NCI-H2171 (cell line): ENCODE data around the gene COBL.
A peak's percentile ranks its signal among the peaks of the same experiment; 100 is the strongest.

ENCODE experiments used
- DNase-seq: peaks from one replicate; lab custom pipeline; 2025; lab: John Stamatoyannopoulos, UW

COBL gene

DNA sequence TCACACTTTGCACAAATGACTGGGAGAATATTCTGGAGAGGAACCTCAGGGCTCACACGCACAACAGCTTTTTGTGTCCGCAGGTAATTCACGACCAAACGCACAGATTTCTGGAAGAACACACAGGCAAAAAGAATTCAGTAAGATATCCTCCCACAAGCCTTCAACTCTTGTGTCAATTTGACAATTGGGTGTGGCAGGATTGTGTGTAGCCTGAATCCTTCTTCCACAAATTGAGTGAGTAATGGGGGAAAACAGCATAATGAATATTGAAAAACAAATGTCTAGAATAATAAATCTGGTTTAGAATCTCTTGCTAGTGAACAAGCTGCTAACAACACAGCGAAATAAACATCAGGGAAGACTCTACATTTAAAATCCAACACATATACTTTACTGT is 125.6 kb downstream of the COBL start:
- DNase-seq = no peak

GRCh38 chr7:51189777-51190176 is 126.8 kb downstream of the COBL start:
- no peak for DNase-seq

GRCh38 chr7:51188987-51189386 is 127.6 kb downstream of the COBL start:
- no peak for DNase-seq

GRCh38 chr7:51187941-51188340 is 128.7 kb downstream of the COBL start:
- peak; percentile 31 for DNase-seq

DNA sequence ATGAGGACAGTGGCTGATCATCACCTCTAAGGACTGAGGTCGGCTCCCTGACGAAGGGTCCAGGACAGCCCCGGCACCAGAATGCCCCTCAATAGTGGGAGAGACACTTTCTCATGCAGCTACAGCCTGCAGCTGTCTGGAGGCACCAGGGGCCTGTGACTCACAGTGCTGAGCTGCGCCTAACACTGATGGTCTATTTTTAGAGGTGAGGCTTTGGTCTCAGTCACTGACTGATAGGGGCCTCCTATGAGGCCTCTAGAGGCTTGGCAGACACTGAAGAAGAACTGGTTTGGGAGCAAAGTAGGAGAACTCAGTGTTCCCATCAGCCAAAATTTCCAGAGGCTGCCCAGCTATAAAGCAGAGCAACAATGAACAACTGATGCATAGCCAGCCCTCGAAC is 130.1 kb downstream of the COBL start:
- DNase-seq = no peak

GRCh38 chr7:51182636-51183166 is 133.9 kb downstream of the COBL start:
- DNase-seq = no peak

- no peak for DNase-seq
Observed at GRCh38 chr7:51180092-51180491, 136.5 kb downstream of the COBL start.

DNA sequence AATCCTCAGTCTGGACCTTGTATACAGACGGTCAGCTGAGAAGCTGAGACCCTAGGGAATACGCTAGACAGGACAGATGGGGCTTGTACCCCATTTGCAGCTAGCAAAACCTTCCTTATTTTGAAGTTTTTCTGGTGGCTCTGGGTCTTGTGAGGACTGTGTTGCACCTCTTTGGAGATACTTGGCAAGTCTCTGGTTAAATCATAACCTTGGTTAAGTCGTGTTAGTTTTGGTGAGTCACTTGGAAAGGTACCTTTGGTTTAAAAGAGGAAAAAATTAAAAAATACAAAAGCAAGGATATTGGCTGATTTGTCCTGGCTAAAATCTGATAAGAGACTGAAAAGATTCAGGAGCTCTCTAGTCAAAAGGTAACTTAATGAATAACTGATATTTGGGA is 140.6 kb downstream of the COBL start:
- DNase-seq = no peak

DNA sequence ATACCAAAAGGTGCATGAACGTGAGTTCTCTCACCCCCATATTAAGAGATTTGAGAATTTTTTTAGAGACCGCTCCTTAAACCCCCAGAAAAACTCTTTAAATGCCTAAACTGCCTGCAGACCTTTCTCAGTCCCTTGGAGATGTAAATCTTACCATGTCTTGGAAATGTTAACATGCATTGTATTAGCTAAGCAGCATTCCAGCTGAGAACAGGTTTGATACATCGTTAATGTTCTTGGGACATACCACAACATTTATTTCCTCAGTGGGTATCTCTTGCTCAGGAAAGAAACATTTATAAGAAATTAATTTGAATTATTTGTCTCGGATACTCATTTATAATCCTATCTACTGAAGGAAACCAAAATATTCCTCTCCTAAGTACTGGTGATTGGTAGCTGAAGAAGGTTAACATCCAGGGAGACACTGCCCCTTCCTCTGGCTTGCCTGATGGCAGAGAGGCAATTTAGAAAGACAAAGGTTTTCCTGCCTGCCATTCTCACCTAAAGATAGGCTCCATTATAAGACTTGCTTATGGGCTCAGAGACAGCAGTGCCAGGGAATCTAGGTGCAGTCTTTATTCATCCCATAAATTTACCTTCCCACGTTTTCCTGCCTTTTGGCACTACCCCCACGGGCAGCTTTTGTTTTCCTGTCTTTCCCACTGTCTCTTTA is 141.2 kb downstream of the COBL start:
- DNase-seq = no peak

GRCh38 chr7:51165337-51165736 is 151.3 kb downstream of the COBL start:
- DNase-seq = no peak

GRCh38 chr7:51162724-51163329 is 153.8 kb downstream of the COBL start:
- DNase-seq = peak; percentile 70

- DNase-seq = no peak
Observed at GRCh38 chr7:51161937-51162336, 154.7 kb downstream of the COBL start.

GRCh38 chr7:51160990-51161615 is 155.5 kb downstream of the COBL start:
- DNase-seq = peak; percentile 63

DNA sequence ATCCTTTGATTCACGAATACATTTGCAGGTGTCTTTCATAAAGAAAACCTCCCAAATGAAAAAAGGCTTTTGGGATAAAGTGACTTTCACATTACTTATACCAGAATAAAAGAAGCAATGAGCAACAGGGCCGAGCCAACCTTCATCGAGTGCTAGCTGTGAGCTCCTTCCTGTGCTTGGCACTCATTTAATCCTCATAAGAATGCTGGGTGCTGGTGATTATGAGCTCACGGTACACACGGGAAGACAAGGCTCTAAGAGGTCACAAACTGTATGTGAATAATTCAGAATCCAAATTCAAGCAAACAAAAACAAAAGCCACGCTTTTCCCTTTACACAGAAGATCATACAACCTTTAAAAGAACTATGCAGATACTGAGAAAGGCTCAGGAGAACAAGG is 156.2 kb downstream of the COBL start:
- DNase-seq = no peak

GRCh38 chr7:51158742-51159445 is 157.7 kb downstream of the COBL start:
- DNase-seq = no peak

- DNase-seq = no peak
Observed at GRCh38 chr7:51158211-51158610, 158.4 kb downstream of the COBL start.

DNA sequence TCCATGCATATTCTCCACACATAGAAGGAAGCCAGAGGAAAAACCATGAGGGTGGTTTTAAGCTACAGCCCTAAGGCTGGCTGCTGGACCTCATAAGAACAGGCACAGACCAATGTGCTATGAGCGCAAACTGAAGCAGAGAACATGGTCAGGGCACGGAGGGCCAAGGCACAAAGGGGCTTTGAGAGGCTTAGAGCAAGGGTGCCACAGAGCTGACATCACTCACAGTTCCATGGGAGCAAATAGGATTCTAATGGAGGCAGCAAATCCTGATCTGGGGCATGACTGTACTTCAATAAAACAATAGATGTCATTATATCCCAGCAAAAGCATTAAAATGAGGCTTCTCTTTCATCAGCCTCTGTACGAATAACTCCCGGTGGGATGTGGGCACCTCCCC is 162.4 kb downstream of the COBL start:
- no peak for DNase-seq

- no peak for DNase-seq
Observed at GRCh38 chr7:51152706-51153200, 163.9 kb downstream of the COBL start.

- DNase-seq = no peak
Observed at GRCh38 chr7:51151455-51151854, 165.2 kb downstream of the COBL start.

DNA sequence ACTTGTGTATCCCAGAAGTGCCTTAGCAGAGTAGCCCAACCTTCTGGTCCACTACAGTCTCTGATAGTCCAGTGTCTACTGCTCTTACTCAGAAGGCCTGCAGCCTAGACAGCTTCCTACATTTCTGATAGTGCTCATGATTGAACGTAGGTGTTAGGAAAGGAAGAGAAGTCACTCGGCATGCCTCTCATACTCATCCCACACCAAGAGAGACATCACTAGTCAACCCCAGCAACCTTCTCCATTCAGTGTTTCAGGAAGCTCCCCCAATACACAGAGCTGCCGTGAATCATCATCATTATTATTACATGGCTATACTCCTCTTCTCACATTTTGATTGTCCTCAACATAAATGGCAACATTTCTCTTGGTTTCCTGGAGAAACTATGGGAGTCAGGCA is 166.4 kb downstream of the COBL start:
- DNase-seq = no peak

DNA sequence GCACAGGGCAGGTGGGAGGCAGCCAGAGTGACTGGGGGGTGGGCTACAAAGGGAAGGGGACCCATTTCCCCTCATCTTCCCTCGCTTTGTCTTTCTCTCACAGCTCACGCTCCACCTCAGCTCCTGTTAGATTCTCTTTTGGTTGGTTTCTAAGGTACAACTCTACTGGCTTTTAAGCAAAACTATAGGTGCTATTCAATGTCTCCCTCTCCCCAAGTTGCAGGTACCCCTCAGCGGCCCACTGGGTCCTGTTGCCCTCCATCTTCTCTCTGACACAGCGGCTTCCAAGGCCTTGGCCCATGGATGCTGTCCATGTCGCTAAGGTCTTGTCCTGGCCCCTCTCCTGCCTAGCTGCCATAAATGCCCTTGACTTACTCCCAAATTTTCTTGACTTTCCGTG is 168.4 kb downstream of the COBL start:
- no peak for DNase-seq

DNA sequence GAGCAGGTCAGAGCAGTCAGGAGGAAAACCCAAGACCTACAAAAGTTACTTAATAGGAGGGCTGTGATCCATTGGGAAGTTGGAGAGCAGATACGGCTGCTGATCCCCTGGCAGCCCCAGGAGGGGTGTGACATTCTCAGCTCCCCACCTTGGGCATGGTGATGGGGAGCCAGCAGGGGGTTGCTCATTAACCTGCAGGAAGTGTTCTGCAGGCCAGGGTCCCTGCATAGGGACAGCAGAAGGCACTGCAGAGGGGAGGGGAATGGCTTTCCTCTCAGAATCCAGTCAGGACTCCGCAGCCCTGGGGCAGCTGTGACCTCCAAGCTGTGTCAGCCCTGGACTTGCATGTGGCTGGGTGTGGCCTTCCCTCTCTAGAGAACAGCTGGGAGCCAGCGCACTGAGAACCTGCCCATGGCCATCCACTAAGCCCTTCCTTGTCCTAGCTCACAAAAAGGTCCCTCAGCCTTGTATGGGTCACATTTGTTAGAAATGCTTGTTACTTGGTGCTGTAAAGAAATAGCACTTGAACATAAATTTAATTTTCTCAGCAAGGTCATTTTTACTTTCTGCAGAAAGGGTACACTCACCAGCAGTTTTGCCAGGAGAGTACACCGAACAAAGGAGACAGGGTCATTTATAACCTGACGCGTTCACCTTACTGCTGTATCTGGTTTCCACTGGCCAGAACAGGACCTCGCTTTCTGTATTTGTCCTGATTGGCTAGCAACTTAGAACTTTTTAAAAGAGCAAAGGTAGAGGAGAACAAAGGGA is 169.6 kb downstream of the COBL start:
- DNase-seq = no peak
